HG02798 (cell line): ENCODE measurements around the gene ZCCHC14.
"Not testable (repeated sequence)": the region's sequence is repeated elsewhere in the genome, so short reads cannot be mapped to it uniquely, and the experiment has no call there.

Experiments used
- ATAC-seq: cut with Tn5 transposase; IDR thresholded peaks from one replicate; pipeline ENCODE4 v1.9.1; 2021; ENCODE audit warnings: mild to moderate bottlenecking; ENCODE audit not compliant: unreplicated experiment, poor library complexity

Gene ZCCHC14

GRCh38 chr16:87371261-87371866, 121.5 kb downstream of the ZCCHC14 start:
- ATAC-seq: no peak

DNA sequence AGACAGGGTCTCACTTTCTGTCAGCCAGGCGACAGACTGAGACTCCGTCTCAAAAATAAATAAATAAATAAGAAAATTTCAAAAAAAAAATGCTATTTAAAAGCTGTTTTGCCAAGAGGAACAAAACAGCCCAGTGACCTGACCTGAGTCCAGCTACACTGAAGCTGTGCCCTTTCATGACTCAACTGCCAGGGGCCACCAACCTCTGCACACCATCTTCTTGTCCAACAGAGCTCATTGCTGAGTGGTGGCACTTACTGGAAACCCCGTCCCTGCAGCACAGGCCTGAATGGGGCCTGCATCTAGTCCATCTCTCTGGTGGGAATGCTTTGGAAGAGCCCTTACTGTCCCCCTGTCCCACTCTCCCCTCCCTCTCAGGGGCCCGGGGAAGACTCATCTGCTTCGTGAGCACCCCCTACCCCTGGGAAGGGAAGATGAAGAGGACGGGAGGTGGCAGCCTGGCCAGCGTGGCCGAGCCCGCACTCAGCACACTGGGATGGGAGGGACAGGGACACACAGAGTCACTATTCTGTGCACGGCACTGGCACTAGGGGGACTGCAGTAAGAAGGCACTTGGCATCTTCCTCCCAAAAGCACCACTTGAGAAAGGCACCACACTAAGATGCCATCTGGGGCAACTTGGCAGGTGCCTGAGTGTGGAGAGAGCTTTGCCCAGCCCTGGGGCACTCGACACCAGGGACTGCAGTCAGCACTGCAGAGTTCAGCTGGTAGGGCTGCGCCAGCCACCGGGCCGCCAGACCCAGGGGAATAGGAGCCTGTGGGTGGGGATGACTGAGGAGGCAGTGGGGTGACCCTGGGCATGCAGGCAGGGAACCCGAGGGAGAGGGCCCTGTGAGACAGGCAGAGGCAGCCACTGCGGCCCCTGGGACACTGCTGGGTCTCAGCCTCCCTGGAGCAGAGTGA, 122.8 kb downstream of the ZCCHC14 start:
- no peak for ATAC-seq

GRCh38 chr16:87369117-87369765, 123.6 kb downstream of the ZCCHC14 start:
- no peak for ATAC-seq

GRCh38 chr16:87368029-87368770, 124.6 kb downstream of the ZCCHC14 start:
- ATAC-seq: no peak

- ATAC-seq: no peak
Observed at GRCh38 chr16:87367529-87367928, 125.3 kb downstream of the ZCCHC14 start.

DNA sequence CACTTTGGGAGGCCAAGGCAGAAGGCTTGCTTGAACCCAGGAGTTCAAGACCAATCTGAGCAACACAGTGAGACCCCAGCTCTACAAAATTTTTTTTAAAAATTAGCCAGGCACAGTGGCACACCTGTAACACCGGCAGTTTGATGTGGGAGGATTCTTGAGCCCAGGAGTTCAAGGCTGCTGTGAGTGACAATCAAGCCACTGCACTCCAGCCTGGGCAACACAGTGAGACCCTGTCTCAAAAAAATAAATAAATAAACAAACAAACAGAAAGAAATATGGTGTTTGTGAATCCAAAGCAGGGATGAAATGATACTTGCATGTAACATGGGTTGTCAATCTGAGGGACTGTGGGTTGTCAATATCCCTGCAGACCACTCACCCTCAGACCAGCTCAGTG, 125.9 kb downstream of the ZCCHC14 start:
- ATAC-seq: no peak

DNA sequence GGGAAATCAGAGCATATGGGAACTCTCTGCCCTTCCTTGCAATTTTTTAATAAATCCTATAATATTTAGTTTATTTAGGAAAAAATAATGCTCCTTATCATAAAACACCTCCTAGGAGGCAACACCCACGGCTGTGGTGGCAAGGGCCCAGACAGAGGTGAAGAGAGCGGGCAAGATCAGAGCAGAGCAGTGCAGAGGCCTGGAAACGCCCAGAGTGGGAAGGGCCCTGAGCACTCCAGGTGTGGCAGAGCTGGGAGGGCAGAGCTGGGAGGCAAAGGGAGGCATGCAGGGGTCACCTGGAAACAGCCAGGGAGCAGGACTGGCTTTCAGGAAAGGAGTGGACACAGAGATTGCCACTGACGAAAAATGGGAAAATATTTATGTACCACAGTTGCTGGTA, 126.5 kb downstream of the ZCCHC14 start:
- ATAC-seq: no peak

- no peak for ATAC-seq
Observed at GRCh38 chr16:87365021-87365713, 127.7 kb downstream of the ZCCHC14 start.

- ATAC-seq: no peak
Observed at GRCh38 chr16:87363771-87364455, 128.9 kb downstream of the ZCCHC14 start.

GRCh38 chr16:87362828-87363559, 129.8 kb downstream of the ZCCHC14 start:
- not testable (repeated sequence) for ATAC-seq

- no peak for ATAC-seq
Observed at GRCh38 chr16:87361916-87362619, 130.8 kb downstream of the ZCCHC14 start.

DNA sequence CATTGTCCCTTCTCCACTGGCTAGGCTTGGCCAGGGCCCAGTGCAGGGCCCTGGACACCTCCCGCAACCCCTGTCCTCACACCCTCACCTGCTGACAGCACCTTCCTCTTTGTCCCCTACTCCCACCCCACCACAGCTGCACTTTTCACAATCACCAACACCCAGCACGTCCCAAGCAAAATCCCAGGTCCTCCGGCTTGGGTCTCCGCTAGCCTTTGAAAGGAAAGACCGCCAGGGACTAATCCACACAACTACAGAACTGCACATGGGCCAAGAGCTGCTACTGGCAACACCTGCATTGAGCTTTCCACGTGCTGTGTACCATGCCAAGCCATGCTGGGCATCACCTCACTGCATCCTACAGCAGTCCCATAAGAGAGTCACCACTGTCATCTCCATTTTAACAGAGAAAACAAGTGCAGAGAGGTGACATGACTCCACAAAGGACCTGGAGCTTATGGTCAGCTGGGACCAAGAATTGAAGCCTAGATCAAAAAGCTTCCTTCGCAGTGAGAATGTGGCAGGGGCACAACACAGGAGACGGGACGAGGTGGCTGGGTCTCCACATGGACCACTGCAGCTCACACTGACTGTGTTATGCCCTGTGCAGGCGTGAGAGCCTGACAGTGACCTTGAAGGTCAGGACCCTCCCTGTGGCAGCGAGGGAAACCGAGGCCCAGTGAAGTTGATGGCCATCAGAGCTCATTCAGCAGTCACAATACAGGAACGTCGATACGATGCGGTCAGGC, 131.8 kb downstream of the ZCCHC14 start:
- no peak for ATAC-seq

DNA sequence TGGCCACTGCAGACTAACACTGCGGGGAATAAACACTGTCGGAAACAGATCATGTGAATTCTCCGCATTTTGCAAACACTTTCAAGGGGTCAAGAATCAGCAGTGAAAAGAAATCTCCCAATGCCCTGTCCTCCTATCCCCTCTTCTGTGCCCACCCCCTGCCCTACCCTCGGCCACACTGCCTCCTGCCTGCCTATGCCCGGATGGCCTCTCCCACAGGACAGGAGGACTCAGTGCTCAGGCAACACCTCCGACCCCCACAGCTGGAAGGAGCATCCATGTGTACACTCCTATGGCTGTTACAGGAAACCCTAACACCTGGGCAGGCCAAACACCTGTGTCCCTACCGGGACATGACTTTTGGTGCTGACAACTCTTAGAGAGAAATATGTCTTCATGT, 133.7 kb downstream of the ZCCHC14 start:
- ATAC-seq: no peak

GRCh38 chr16:87358696-87359095, 134.1 kb downstream of the ZCCHC14 start:
- ATAC-seq: no peak

GRCh38 chr16:87358250-87358649, 134.6 kb downstream of the ZCCHC14 start:
- no peak for ATAC-seq

- no peak for ATAC-seq
Observed at GRCh38 chr16:87356491-87356853, 136.4 kb downstream of the ZCCHC14 start.
